Mammary epithelial cell (primary cell): ENCODE measurements around the gene TTLL8.

Experiments
- EZH2 ChIP-seq: IDR thresholded peaks from 2 replicates; pipeline ENCODE4 v1.6.1; 2012; ENCODE audit warnings: low read length, inconsistent platforms, borderline replicate concordance
- TF ChIP-seq, protein P1 (sequence below), 2 donors: IDR thresholded peaks in 1 of 2; conservative IDR thresholded peaks in 1 of 2; 2 replicates each; pipeline ENCODE4 v1.5.1; 2011 to 2012; ENCODE audit warnings: inconsistent platforms in 2 of 2, low read length in 2 of 2, mild to moderate bottlenecking in 2 of 2, control low read depth in 1 of 2, low read depth in 1 of 2; ENCODE audit not compliant: insufficient read depth in 1 of 2; ENCODE audit errors: extremely low read depth in 1 of 2

- TF ChIP-seq EZH2, result no peak
- TF ChIP-seq, protein P1, sequence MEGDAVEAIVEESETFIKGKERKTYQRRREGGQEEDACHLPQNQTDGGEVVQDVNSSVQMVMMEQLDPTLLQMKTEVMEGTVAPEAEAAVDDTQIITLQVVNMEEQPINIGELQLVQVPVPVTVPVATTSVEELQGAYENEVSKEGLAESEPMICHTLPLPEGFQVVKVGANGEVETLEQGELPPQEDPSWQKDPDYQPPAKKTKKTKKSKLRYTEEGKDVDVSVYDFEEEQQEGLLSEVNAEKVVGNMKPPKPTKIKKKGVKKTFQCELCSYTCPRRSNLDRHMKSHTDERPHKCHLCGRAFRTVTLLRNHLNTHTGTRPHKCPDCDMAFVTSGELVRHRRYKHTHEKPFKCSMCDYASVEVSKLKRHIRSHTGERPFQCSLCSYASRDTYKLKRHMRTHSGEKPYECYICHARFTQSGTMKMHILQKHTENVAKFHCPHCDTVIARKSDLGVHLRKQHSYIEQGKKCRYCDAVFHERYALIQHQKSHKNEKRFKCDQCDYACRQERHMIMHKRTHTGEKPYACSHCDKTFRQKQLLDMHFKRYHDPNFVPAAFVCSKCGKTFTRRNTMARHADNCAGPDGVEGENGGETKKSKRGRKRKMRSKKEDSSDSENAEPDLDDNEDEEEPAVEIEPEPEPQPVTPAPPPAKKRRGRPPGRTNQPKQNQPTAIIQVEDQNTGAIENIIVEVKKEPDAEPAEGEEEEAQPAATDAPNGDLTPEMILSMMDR (conservative IDR thresholded peaks at IDR 0.05 in 1 of 2, IDR thresholded peaks at IDR 0.05 in 1 of 2; ENCODE audit: extremely low read depth in 1 of 2, insufficient read depth in 1 of 2, low read depth in 1 of 2, low read length in 2 of 2), result no peak
Observed at GRCh38 chr22:50068096-50068495, 10.0 kb upstream of the TTLL8 start.
